GM21723 (cell line): ENCODE measurements around the gene REC8.
A peak's percentile ranks its signal among the peaks of the same experiment; 100 is the strongest.

Experiments used
- ATAC-seq: cut with Tn5 transposase; IDR thresholded peaks from one replicate; pipeline ENCODE4 v1.9.1; 2021; ENCODE audit warnings: mild to moderate bottlenecking, moderate library complexity; ENCODE audit not compliant: unreplicated experiment

Gene REC8

GRCh38 chr14:24137529-24138395 is 34.1 kb upstream of the REC8 start:
- no peak for ATAC-seq

DNA sequence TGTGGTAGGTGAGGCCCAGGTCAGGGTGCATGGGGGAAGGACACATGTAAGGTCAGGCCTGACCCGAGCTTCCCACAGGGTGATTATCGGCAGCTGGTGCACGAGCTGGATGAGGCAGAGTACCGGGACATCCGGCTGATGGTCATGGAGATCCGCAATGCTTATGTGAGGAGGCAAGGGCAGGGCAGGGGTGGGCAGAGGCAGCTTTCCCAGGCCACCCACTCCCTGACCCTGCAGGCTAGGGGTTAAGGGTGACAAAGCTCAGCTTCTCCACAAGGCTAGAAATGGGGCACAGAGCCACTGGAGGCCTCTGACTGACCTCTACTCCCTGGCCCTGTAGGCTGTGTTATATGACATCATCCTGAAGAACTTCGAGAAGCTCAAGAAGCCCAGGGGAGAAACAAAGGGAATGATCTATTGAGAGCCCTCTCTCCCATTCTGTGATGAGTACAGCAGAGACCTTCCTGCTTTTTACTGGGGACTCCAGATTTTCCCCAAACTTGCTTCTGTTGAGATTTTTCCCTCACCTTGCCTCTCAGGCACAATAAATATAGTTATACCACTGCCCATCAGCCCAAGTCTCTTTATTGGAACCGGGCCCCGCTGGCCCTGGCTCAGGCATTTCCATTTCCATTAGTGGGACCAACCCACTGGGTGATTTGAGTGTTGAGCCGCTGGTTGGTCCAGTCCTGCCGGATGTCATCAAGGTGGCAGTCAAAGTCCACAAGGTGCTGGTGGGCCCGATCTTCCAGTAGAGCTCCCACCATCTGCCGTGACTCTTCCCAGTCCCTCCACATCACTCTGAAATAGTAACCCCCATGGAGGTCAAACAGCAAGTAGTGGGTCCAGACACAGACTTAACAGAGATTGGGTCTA is 33.2 kb upstream of the REC8 start:
- ATAC-seq, result no peak

- ATAC-seq, result no peak
Observed at GRCh38 chr14:24139272-24139934, 32.5 kb upstream of the REC8 start.

DNA sequence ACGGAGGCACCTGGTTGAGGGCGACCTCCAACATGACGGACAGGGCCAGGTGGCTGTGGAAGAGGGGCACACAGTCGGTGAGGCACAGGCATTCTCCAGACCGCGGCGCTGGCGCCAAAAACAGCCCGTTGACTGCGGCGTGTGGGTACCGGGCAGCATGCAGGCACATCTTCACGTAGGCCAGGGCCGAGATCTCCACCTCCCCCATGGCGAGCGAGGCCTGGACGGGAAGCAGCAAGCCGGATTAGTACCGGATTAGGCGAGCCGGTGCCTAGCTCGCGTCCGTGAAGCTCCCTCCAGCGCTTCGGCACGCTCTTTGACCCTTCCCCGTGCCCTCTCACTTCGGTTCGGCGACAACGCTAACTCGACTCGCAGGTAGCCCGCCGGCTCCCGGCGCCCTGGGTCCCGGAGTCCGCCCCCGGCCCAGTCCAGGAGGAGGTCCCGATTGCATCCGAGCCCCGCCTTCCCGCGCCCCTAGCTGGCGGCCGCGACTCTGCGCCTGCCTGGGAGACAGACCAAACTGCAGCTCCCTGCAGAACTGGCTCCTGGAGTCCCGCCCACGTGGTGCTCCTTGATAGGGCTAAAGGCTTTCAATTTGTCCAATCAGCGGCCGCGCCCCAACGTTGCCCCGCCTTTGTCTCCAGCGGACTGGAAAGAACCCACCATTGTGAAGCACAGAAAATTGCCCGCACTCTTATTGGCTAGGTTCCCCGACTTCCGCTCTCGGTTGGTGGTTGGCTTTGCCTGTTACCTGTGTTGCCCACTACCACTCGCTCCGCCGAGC is 30.6 kb upstream of the REC8 start, which contains the start of gene EMC9:
EMC9 (minus strand) TSS at position 495 of the 784 bp plus-strand sequence; CDS start at position 208, 287 bp downstream.
- ATAC-seq, result peak; percentile 85

GRCh38 chr14:24143511-24143910 is 28.4 kb upstream of the REC8 start:
- no peak for ATAC-seq

GRCh38 chr14:24144451-24144850 is 27.4 kb upstream of the REC8 start:
- ATAC-seq, result no peak

DNA sequence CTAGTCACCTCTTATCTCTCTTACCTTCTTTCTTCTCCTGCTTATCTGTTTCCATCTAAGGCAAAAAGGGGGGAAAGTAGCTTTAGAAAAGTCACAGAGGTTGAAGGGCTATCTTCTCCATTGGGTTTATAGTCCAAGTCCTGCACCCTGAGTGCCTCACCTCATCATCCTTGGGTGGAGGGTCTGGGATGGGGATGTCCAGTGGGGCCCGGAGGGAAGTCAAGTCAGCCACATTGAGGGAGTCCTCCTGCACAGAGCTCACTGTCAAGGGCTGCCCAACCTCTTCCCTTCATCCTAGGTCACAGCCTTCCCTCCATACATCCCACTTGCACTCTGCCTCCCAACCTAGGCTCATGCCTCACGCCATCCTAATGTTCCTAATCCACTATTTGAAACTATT is 26.7 kb upstream of the REC8 start:
- ATAC-seq, result no peak

GRCh38 chr14:24145690-24146452 is 26.0 kb upstream of the REC8 start:
- no peak for ATAC-seq

GRCh38 chr14:24146453-24146977 is 25.4 kb upstream of the REC8 start, which contains the start of gene PSME2:
Gene PSME2, minus strand, starts transcription at chr14:24146610. Its CDS starts 29 bp downstream, at chr14:24146581.
- peak; percentile 64 for ATAC-seq

DNA sequence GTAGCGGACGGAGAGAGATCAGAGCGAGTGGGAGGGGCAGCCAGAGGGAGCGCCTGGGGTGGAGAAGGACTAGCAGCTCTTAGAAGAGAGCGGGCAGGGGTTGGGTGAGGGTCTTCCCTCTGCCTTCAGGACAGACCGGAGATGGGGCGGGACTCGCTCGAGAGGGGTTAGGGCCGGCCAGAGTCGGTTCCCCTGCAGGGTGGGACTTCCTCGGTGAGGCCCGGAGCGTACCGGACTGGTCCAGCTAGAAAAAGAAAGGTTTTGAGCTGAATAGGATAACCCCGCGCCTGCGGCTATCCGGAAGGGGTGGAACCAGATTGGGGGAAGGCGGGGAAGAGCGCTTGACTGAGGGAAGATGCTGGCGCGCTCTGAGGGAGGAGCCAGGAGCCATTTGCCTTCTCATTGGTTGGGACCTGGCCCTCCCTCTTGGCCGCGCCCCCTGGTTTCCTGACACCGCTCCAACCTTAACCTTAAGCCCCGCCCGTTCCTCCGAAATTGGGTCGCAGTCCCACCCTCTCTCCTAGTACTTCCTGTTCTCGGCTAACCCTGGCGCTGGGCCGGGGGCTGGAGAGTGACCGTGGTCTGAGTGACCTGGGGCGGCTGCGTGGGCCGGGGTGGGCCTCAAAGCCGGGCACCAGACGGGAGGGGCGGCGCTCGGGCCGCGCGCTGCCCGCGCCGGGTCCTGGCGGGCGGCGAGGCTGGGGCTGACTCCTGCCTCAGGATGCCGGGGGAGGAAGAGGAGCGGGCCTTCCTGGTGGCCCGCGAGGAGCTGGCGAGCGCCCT is 24.7 kb upstream of the REC8 start, which contains the start of gene RNF31:
RNF31 (plus strand) TSS at position 521 of the 783 bp plus-strand sequence; CDS start at position 722, 201 bp downstream.
- peak; percentile 87 for ATAC-seq

- no peak for ATAC-seq
Observed at GRCh38 chr14:24147761-24148428, 24.0 kb upstream of the REC8 start.

GRCh38 chr14:24149302-24149969 is 22.4 kb upstream of the REC8 start:
- ATAC-seq, result no peak

- no peak for ATAC-seq
Observed at GRCh38 chr14:24150061-24150460, 21.8 kb upstream of the REC8 start.

DNA sequence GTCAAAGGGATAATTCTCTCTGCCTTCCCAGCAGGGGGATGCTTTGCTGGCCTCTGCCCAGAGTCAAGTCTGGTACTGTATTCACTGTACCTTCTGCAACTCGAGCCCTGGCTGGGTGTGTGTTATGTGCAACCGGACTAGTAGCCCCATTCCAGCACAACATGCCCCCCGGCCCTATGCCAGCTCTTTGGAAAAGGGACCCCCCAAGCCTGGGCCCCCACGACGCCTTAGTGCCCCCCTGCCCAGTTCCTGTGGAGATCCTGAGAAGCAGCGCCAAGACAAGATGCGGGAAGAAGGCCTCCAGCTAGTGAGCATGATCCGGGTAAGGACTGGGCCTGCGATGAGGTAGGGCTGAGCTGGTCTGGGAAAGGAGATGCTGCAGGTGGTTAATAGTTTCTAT is 21.3 kb upstream of the REC8 start:
- ATAC-seq, result no peak

DNA sequence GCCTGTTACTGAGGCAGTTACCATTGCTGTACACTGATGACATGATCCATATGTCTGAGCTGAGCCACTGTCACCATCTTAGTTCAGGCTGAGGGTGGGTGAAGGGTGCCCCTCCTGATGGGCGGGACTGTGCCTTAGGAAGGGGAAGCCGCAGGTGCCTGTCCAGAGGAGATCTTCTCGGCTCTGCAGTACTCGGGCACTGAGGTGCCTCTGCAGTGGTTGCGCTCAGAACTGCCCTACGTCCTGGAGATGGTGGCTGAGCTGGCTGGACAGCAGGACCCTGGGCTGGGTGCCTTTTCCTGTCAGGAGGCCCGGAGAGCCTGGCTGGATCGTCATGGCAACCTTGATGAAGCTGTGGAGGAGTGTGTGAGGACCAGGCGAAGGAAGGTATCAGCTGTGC is 20.9 kb upstream of the REC8 start:
- ATAC-seq, result no peak

DNA sequence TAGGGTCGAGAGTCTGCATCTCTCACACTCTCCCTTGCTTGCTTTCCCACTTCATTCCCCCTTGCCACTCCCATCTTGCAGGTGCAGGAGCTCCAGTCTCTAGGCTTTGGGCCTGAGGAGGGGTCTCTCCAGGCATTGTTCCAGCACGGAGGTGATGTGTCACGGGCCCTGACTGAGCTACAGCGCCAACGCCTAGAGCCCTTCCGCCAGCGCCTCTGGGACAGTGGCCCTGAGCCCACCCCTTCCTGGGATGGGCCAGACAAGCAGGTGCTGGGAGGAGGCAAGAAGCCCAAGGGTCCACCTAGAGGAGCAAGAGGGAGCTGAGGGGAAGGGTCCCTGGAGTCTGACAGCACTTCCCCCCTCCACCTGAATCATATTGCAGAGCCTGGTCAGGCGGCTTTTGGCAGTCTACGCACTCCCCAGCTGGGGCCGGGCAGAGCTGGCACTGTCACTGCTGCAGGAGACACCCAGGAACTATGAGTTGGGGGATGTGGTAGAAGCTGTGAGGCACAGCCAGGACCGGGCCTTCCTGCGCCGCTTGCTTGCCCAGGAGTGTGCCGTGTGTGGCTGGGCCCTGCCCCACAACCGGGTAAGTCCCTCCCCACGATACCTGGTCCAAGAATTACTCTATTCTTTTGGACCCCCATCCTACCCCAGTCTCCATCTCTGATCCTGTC is 20.3 kb upstream of the REC8 start:
- no peak for ATAC-seq

DNA sequence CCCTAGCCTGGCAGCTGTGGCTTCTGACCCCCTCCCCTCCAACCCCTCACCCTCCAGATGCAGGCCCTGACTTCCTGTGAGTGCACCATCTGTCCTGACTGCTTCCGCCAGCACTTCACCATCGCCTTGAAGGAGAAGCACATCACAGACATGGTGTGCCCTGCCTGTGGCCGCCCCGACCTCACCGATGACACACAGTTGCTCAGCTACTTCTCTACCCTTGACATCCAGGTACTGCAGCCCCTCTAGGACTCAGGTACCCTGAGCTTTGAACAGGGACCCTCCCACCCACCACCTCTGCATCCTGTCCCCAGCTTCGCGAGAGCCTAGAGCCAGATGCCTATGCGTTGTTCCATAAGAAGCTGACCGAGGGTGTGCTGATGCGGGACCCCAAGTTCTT is 16.8 kb upstream of the REC8 start:
- no peak for ATAC-seq
